Fibroblast of skin of right biceps (primary cell): ENCODE measurements around the gene SQSTM1.

Experiments
- DNase-seq: peaks from one replicate; pipeline ENCODE4 v3.0.0-alpha.2; 2013

Gene SQSTM1

GRCh38 chr5:179795049-179795862 lies 25.4 kb upstream of the SQSTM1 start:
- DNase-seq, result no peak

DNA sequence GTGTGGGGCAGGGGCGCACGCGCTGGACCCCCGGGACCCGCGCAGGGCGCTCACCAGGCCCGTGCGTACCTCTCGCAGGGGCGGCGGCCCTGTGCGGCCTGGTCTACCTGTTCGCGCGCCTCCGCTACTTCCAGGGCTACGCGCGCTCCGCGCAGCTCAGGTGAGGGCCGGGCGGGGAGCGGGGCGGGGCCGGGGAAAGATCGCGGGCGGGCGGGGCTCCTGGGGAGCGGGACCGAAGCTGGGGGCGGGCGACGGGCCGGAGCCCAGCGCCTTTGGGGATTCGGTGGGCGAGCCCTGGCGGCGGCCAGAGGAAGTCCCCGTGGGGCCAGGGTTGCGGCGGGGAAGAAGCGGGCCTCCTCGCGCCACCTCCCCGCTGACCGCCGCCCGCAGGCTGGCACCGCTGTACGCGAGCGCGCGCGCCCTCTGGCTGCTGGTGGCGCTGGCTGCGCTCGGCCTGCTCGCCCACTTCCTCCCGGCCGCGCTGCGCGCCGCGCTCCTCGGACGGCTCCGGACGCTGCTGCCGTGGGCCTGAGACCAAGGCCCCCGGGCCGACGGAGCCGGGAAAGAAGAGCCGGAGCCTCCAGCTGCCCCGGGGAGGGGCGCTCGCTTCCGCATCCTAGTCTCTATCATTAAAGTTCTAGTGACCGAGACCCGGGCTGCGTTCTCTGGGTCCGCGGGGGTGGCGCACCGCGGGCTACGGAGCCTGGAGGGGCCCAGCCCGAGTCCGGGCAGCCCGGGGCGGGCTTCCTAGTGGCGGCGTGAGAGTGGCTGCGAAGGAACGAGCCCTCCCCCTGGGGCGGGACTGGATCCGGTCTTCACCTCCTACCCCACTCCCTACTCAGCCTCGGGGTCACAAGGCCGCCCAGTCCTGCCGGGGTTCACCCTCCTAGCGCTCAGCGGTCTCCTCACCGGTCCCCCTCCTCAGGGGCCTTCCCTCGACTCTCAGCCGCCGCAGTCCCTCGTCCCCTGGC lies 24.6 kb upstream of the SQSTM1 start:
- DNase-seq, result peak; percentile 75

DNA sequence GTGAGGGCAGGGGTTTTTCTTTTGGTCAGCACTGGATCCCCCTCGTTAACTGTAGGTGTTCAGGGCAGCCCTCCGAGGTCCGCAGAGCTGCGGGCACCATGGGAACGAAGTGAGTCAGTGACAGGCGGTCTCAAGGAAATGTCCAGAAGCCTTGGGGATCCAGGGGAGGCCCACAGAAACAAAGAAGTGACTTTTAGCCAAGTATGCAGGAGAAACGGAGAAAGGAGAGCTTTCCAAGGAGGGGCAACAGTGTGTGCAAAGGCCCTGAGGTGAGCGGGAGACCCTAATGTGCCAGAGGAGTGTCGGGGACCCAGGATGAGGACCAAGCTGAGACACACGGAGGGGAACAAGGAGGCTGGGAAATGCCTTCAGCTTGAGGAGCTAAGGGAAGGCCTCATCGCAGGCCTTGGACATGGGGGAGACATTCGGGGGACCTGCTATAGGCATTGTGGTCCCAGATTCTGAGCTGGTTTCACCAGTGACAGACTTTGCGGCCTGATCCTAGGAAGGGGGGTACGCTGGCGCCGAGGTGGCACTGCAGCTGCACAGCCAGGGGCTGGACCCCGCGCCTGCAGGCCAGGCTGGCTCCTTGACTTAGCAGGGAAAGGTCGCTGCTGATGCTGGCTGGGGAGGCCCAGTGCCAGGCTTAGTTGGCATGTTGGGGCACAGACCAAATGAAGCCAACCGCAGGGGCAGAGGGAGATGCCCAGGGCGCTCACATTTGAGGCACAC lies 23.7 kb upstream of the SQSTM1 start:
- no peak for DNase-seq

- no peak for DNase-seq
These were observed 23.0 kb upstream of the SQSTM1 start for GRCh38 chr5:179797741-179798140.

DNA sequence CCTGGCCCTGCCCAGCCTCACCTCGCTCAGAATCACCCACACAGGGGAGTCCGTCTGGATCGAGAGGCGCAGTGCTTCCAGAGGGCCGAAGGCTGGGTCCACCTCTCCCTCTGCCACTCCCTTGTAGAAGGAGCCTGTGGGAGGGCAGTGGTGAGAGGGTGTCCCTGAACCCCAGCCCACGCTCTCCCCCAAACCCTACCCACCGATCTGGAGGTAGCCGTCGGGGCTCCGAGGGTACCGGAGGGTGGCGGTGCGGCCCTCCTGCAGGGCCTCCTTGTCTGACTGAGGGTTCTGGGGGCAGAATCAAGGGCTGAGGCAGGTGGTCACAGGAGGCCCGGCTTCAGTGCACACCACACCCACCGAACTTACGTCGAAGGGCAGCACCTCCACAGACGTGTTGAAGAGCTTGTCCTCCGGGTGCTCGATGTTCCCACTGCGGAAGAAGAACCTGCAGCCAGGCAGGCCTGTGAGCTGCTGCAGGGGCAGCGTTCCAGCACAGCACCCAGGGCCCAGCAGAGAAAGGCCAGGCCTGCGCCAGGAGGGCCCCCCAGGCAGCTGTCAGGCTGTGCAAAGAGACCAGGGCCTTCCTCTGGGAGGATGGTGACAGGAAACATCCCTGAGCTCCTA lies 22.4 kb upstream of the SQSTM1 start:
- DNase-seq, result no peak

- DNase-seq, result no peak
These were observed 21.7 kb upstream of the SQSTM1 start for GRCh38 chr5:179798771-179799643.

DNA sequence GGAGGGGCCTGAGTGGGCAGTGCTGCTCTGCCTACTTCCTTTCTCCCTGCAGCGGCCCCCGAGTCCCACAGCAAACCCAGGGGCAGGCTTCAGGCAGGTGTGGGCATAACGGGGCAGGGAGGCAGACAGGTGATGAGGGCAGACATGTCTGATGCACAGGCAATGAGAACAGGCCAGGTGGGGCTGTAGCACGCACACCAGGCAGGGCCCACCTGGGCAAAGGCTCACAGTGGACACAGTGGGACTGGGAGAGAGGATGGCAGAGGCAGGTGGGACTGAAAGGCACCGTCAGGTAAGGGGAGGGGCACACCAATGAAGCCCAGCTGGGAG lies 21.1 kb upstream of the SQSTM1 start:
- DNase-seq, result no peak

GRCh38 chr5:179800071-179800695 lies 20.5 kb upstream of the SQSTM1 start:
- no peak for DNase-seq

GRCh38 chr5:179800696-179801201 lies 20.0 kb upstream of the SQSTM1 start:
- DNase-seq, result no peak

DNA sequence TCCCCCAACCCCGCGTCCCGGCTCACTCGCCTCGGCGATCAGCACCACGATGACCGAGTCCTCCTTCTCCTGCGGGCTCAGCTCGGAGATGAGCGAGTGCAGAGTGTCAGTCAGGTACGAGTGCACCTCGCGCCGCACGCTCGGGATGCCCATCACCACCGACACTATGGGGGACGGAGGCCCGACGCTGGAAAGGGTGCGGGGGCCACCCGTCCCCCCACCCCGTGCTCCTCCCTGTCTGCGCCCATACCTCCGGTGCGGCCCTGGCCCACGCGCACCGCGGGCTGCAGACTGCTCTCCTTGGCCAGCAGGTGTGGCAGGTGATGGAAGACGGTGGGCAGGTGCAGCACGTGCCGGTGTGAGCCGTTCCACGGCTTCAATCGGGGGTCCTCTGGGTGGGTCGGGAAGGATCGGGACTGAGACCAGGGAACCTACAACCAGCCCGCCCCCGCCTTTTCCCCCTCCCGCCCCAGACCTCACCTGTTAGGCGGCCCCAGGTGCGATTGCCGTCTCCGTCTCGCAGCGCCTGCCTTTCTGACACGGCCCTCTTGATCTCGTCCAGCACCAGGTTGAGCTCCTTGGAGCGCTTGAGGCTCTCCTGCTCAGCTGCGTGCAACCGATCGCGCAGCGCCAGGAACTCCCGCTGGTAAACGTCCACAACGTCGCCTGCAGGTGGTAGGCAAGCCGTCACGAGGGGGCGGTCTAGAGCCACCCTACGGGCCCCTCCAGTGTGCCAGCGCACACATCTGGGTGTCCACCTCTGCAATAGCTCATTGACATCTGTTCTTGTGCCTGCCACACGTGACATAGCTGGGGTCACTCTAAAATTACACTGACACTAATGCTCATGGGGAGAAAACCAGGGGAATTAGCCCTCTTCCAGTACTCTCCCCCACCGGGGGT lies 19.1 kb upstream of the SQSTM1 start:
- peak; percentile 56 for DNase-seq

DNA sequence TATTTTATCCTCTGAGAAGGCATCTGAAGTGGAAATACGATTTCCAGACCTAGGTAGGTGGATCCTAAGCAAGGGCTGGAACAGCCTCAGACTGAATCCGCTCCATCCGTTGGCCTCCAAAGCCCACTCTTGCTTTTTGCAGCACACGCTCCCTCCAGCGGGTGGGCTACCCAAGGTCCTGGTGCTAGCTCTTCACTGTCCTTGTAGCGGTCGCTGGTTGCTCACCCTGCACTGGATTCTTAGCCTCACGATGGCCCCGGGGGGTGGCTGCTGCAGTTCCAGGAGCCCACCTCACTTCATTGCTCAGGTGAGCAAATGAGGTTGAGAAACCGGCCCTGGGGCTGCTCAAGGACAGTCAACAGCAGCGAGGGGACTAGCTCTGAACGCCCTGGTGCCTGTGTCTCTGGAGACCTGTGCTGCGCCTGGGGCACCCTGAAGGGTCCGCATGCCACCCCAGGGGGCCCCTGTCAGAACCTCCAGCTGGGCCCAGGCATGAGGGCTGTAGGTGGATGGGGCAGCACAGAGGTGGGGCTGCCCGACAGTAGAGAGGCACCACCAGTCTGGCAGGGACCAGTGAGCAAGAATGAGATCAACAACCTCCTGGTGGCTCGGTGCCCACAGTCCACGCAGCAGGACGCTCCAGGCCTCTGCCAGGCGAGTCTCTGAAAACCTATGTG lies 18.4 kb upstream of the SQSTM1 start:
- DNase-seq, result no peak

DNA sequence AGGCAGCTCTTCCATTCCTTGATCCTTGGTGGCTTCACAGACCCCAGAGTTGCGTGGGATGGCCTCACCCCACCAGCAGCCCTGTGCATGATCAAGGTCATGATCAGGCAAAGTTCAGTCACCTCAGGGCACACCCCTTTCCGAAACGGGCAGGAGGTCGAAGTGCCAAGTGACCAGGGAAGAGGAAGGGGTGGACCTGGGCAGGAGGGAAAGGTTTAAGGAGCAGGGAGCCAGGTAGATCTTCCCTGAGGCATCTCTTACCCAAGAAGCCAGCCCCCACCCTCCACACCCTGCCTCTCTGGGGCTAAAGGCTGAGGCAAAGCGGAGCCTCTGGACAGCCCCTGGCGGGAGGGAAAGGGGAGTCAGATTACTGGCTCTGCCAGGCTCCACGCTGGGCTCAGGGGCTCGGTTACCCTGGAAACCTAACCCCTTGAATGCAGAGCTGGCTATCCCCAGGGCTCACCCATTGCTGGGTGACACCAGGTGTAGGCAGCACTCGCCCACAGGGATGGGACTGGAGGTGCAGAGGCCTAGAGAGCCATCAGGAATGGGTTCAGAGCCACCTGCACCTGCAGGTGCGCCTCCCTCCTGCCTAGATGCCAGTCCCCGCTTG lies 17.6 kb upstream of the SQSTM1 start:
- no peak for DNase-seq

GRCh38 chr5:179803651-179804554 lies 16.8 kb upstream of the SQSTM1 start:
- DNase-seq, result peak; percentile 42

GRCh38 chr5:179804555-179804947 lies 16.2 kb upstream of the SQSTM1 start:
- DNase-seq, result no peak

- no peak for DNase-seq
These were observed 15.6 kb upstream of the SQSTM1 start for GRCh38 chr5:179805070-179805528.

DNA sequence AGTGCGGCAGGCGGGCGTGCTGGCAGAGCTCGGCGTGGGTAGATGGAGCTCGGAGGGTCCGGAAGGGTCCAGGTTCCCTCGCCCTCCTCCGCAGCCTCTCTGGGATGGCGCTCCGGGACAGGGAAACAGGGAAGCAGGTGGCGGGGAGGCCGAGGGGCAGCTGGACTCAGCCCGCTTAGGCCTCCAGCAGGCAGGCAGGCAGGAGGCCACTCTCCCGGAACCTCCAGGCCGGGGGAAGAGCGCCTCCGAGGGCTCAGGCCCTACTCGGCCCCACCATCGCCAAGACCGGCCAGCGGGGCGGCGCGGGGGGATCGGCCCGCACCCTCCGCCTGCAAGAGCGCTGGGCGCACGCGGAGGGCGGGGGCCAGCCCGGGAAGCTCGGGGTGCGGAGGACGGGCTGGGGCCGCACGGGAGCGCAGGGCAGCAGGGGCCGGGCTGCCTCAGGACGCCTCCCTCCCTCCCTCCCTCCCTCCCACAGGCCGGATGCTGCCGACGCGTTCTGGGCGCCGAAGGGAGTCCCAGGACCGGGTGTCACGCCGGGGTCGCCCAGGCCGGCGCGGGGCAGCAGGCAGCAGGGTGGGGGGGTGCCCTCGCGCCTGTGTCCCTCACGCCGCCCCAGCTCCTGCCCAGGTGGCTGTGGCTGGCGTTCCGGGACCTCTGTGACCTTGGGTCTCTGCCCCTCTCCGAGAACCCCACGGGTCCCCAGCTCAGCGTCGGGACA lies 15.0 kb upstream of the SQSTM1 start:
- DNase-seq, result peak; percentile 43
